ENCODE results near the gene PCDH1. TPM values are rescaled to one million over a fixed set of nuclear protein-coding genes. Genes with fewer than 3 reads are reported as not detected.
A peak's percentile ranks its signal among the peaks of the same experiment; 100 is the strongest.
"Not testable (repeated sequence)": the region's sequence is repeated elsewhere in the genome, so short reads cannot be mapped to it uniquely, and the experiment has no call there.

PCDH1 gene
- total and polyA plus RNA-seq, 3 donors from 2014 or later, result 5.6 to 10.6 (median 9.6) TPM

DNA sequence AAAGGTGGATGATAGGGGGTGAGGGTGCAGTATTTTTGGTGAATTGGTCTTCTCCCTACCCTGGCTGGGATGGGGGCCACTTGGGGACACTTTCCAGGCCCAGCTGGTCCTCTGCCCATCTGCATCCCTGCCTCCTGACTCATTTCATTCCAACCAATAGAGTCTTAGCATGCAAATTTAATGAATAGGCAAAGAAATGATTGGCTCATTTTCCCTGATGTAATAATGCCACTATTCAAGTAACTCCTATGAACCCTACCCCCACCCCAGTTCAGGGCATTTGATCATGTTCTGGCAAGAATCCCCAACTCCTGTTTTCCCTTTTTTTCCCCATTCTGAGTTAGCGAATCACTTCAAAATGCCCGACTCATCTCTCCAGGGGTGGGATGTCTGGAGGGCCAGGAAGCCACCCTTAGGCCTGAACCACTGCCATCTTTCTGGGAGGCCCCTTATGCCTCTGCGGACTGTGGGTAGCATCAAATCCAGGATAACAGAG is 56.7 kb downstream of the PCDH1 start:
- no peak for DNase-seq
- no peaks in the 10 kb centered on the region for H3K27me3 ChIP-seq
- no peak overlapping the region for H3K4me3 ChIP-seq
- peak overlapping the region in 1 of 2 donors; percentile 34 for H3K27ac ChIP-seq
- H3K9me3 ChIP-seq, result no peaks in the 10 kb centered on the region
- intact Hi-C loops (cut with DNase I; ENCODE audit: low total_unique reads), result no loop called here
- TF ChIP-seq, protein P1, sequence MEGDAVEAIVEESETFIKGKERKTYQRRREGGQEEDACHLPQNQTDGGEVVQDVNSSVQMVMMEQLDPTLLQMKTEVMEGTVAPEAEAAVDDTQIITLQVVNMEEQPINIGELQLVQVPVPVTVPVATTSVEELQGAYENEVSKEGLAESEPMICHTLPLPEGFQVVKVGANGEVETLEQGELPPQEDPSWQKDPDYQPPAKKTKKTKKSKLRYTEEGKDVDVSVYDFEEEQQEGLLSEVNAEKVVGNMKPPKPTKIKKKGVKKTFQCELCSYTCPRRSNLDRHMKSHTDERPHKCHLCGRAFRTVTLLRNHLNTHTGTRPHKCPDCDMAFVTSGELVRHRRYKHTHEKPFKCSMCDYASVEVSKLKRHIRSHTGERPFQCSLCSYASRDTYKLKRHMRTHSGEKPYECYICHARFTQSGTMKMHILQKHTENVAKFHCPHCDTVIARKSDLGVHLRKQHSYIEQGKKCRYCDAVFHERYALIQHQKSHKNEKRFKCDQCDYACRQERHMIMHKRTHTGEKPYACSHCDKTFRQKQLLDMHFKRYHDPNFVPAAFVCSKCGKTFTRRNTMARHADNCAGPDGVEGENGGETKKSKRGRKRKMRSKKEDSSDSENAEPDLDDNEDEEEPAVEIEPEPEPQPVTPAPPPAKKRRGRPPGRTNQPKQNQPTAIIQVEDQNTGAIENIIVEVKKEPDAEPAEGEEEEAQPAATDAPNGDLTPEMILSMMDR (IDR thresholded peaks at IDR 0.05), result no peak
- no peak for TF ChIP-seq POLR2A (IDR thresholded peaks at IDR 0.05)
- no peaks in the 10 kb centered on the region for H3K4me1 ChIP-seq
- no peaks in the 10 kb centered on the region for H3K36me3 ChIP-seq (ENCODE audit: low read depth, missing control alignments)
- 57 to 74% methylated on average over 3 of the region's 3 CpGs for WGBS, 2 donors

DNA sequence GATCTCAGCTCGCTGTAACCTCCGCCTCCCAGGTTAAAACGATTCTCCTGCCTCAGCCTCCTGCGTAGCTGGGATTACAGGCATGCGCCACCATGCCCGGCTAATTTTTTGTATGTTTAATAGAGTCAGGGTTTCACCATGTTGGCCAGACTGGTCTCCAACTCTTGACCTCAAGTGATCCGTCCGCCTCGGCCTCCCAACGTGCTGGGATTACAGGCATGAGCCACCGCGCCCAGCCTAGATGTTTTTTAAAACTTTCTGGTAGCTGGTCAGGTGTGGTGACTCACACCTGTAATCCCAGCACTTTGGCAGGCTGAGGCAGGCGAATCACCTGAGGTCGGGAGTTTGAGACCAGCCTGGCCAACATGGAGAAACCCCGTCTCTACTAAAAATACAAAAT is 57.5 kb downstream of the PCDH1 start:
- H3K9me3 ChIP-seq; H3K4me3 ChIP-seq; intact Hi-C loops (cut with DNase I; ENCODE audit: low total_unique reads); DNase-seq; H3K27ac ChIP-seq; H3K4me1 ChIP-seq; H3K27me3 ChIP-seq; H3K36me3 ChIP-seq (ENCODE audit: low read depth, missing control alignments): not testable (repeated sequence)
- WGBS, 2 donors, result 86 to 93% methylated on average over 15 of the region's 15 CpGs

DNA sequence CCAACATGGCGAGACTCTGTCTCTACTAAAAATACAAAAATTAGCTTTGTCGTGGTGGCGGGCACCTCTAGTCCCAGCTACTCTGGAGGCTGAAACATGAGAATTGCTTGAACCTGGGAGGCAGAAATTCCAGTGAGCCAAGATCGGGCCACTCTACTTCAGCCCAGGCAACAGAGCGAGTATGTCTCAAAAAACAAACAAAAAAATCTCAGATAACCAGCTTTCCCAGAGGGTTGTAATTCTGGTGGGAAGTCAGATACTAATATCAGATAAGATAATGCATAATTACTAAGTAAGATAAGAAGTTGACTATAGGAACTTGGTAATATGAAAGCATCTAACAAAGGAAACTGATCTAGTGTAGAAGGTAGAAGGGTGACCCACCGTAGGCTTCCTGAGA is 60.6 kb downstream of the PCDH1 start:
- H3K9me3 ChIP-seq, result no peaks in the 10 kb centered on the region
- no peaks in the 10 kb centered on the region for H3K36me3 ChIP-seq (ENCODE audit: low read depth, missing control alignments)
- TF ChIP-seq, protein P1 (IDR thresholded peaks at IDR 0.05), result no peak
- TF ChIP-seq POLR2A (IDR thresholded peaks at IDR 0.05), result no peak
- WGBS, 2 donors, result 87 to 91% methylated on average over 6 of the region's 6 CpGs
- H3K4me3 ChIP-seq, result no peak overlapping the region
- no peak overlapping the region for H3K27ac ChIP-seq
- no peak for DNase-seq
- intact Hi-C loops (cut with DNase I; ENCODE audit: low total_unique reads), result no loop called here
- no peaks in the 10 kb centered on the region for H3K27me3 ChIP-seq
- H3K4me1 ChIP-seq, result no peaks in the 10 kb centered on the region

DNA sequence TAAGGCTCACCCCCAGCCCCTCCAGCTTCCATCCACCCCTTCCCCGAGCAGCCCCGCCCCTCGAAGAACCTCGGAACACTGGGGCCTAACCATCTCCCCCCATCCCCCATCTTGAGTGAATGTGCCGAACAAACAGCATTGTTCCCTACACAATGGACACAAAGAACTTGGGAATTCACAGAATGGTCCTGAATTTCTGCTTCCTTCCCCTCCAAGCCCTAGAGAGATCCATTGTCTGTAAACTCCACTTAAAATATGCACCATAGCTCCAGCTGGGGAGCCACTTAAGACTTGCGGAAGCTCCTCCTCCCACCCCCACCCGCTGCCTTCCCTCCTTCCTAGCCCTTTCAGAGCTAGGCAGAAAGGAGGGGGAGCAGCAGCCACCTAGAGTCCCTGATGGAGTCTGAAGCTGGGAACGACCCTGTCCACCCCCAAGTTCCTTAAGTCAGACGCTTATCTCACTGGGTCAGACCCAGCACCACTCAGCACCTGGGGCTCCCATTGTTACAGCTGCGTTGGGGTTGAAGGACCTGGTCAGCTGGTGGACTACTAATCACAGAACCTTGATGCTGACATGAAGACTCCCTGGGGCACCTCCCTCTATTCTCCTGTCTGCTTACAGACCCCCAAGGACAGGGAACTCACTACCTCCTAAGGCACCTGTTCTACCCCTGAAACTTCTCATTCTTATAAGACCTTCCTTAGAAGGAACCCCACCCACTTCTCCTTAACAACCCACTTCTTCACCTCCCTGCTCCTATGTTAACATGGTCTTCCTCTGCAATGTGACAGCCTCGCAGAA is 61.4 kb downstream of the PCDH1 start:
- Histone ChIP-seq H3K27me3 (no peaks in the 10 kb centered on the region), H3K9me3 (no peaks in the 10 kb centered on the region), H3K36me3 (ENCODE audit: low read depth, missing control alignments) (no peaks in the 10 kb centered on the region), H3K4me1 (no peaks in the 10 kb centered on the region), H3K4me3 (no peak overlapping the region), H3K27ac (no peak overlapping the region)
- TF ChIP-seq, protein P1 (IDR thresholded peaks at IDR 0.05), result no peak
- TF ChIP-seq POLR2A (IDR thresholded peaks at IDR 0.05), result no peak
- 42 to 43% methylated on average over 11 of the region's 11 CpGs for WGBS, 2 donors
- intact Hi-C loops (cut with DNase I; ENCODE audit: low total_unique reads), result no loop called here
- DNase-seq, result no peak

DNA sequence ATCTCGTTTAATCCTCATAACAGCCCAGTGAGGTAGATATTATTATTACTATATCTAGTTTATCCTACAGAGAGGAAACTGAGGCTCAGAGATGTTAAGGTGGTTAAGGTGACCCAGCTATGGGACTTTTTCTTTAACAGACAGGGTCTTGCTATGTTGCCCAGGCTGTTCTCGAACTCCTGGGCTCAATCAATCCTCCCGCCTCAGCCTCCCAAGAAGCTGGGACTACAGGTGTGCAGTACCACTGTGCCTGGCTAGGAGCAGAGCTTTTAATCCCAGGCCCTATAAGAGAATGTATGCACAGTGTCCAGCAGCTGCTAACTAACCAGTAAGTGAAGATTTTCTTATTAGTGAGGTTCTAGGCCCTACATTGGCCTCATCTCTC is 62.4 kb downstream of the PCDH1 start:
- no peak overlapping the region for H3K4me3 ChIP-seq
- no peak for TF ChIP-seq POLR2A (IDR thresholded peaks at IDR 0.05)
- TF ChIP-seq, protein P1 (IDR thresholded peaks at IDR 0.05), result no peak
- DNase-seq, result no peak
- no peaks in the 10 kb centered on the region for H3K27me3 ChIP-seq
- H3K36me3 ChIP-seq (ENCODE audit: low read depth, missing control alignments), result no peaks in the 10 kb centered on the region
- WGBS, 2 donors, result 88 to 99% methylated on average over 3 of the region's 3 CpGs
- H3K9me3 ChIP-seq, result no peaks in the 10 kb centered on the region
- H3K4me1 ChIP-seq, result no peaks in the 10 kb centered on the region
- intact Hi-C loops (cut with DNase I; ENCODE audit: low total_unique reads), result no loop called here
- H3K27ac ChIP-seq, result no peak overlapping the region

Data from testis (tissue), 3 donors.